Suppressor macrophage treated with lipopolysaccharide for 1 hour (primary cell): ENCODE measurements around the gene GIMAP2.
"Not testable (repeated sequence)": the region's sequence is repeated elsewhere in the genome, so short reads cannot be mapped to it uniquely, and the experiment has no call there.

Experiments used
- DNase-seq, 3 donors: peaks; one replicate each; pipeline ENCODE4 v3.0.0-alpha.2; 2020 to 2022

Gene GIMAP2

GRCh38 chr7:150685219-150686029 lies at the start of gene GIMAP2:
GIMAP2 (plus strand) TSS chr7:150685706; CDS start chr7:150687060, 1,354 bp downstream.
- DNase-seq = peak; percentile 71 to 79 (median 74)

DNA sequence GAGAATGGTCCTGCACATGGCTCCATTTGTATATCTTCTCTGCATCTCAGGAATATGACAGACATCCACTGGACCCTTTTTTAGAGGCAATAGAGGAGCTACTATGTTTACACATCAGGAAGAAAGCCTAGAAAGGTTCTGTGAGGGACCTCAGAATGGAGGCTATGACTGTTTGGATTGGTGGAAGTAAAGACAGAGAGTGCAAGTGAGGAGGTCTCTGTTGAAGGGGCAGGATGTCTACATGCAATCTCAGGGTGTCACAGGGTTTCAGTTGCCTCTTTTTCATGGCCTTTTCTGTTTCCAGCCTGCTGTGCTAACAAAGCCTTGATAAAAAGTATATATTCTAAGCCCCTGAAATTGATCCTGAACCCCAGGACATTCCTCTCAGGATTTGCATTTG lies 43.7 kb upstream of the GIMAP2 start:
- DNase-seq = no peak

- no peak for DNase-seq
Measured at GRCh38 chr7:150642926-150643325, 42.6 kb upstream of the GIMAP2 start.

- no peak for DNase-seq
Measured at GRCh38 chr7:150645259-150646020, 40.1 kb upstream of the GIMAP2 start.

- peak in 2 of 3 donors; percentile 21 to 35 for DNase-seq
Measured at GRCh38 chr7:150648353-150649079, 37.0 kb upstream of the GIMAP2 start.

DNA sequence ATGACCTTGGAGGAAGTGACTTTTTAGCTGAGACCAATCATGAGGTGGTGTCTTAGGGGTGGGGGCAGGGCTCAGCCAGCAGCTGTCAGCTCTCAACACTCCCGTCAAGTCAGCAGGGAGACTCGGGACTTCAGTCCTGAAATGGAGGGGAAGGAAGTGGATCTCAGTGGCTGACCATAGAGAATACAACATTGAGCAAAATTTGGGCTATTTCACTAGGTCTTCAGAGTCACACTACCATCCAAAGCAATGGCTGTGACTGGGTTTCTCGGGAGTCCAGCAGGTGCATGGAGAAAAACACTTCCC lies 36.5 kb upstream of the GIMAP2 start:
- no peak for DNase-seq

DNA sequence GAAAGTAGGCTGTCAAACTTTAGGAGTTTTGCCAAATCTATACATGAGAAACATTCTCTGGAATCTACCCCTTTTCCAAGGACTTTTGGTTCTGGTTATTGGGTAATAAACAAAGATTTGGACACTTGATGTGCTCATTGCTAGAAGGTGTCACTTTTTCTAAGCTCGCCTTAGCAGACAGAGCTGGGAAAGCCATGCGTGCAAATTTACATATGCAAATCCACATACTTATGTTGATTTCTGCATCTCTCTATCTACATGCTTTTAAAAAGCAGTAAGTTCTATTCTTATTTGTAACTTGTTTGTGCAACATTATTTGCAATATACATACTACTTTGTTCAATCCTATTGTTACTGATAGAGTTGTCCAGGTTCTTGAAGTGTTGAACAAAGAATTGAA lies 30.8 kb upstream of the GIMAP2 start:
- DNase-seq = no peak

DNA sequence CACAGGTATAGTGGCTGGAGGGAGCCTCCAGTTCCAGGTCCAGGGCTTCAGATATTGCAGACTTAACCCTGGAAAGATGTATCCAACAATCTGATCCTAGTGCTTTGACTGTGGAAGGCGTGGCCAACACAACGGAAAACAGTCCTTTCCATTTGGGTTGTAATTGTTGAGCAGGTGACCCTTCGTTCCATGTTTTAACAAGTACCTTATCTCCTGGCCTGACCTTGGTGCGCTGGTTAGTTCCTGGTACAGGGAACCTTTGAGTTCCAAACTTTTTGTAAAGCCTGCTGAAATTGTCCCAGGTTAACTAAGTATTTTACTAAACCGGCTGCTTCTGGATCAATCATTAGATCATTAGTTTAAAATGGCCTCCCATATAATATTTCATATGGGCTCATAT lies 29.5 kb upstream of the GIMAP2 start:
- no peak for DNase-seq

DNA sequence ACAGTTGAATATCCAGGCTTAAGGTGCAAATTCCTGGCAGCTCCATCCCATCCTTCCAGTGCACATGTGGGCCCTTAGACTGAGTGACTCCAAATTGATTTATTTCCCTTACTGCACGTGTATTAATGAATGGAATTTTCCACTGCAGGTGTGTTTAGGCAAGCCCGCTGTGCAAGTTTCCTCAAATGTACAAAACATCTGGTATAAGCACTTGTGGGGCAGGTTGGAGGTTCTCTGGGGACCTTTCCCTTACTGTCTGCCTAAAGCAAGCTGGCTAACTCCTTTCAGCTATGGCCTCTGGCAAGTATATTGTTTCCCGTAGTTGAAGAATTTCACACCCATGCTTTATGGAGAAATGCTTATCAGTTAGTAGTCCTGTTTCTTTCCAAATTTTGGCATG lies 28.0 kb upstream of the GIMAP2 start:
- no peak for DNase-seq

GRCh38 chr7:150660939-150661613 lies 24.4 kb upstream of the GIMAP2 start:
- DNase-seq = peak; percentile 7 to 35 (median 26)

- DNase-seq = not testable (repeated sequence)
Measured at GRCh38 chr7:150662821-150663220, 22.7 kb upstream of the GIMAP2 start.

GRCh38 chr7:150663802-150664494 lies 21.6 kb upstream of the GIMAP2 start:
- DNase-seq = no peak

- peak; percentile 48 to 71 (median 53) for DNase-seq
Measured at GRCh38 chr7:150665089-150665748, 20.3 kb upstream of the GIMAP2 start.

DNA sequence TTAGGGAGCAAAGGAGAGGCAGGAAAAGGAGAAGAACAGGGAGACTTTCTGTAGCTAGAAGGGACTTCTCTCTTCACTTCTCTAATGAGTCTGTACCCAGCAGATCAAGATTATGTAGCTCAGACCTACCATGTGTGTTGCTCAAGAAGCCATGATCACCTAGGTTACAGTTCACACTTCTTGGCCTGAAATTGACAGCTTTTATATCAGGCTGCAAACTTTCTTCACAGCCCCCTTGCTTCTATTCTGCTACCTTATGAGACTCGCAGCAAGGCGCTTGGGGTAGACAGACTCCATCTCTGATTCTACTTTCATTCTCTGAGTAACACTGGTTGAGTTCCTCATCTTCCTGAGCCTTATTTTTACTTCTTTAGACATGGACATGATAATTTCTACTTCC lies 19.6 kb upstream of the GIMAP2 start:
- DNase-seq = peak; percentile 31 to 43 (median 38)

DNA sequence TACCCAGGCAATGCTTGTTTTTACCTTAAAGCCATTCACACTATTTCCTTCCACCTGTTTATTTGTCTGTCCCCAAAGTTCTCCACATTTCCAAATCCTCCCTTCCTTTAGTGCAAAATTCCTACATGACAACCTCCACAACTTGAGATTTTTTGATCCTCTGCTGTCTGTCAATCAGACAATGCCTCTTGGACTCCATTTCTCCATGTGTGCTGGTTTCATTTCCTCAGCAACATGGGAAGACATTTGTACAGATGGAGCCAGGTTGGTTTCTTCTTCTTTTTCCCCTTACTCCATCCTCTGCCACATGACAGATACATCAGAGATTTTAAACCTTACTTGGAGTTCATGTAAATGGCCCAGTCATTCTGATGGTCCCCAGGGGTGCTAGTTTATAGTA lies 19.1 kb upstream of the GIMAP2 start:
- DNase-seq = peak in 1 of 3 donors; percentile 4

GRCh38 chr7:150668472-150668911 lies 17.0 kb upstream of the GIMAP2 start:
- no peak for DNase-seq

DNA sequence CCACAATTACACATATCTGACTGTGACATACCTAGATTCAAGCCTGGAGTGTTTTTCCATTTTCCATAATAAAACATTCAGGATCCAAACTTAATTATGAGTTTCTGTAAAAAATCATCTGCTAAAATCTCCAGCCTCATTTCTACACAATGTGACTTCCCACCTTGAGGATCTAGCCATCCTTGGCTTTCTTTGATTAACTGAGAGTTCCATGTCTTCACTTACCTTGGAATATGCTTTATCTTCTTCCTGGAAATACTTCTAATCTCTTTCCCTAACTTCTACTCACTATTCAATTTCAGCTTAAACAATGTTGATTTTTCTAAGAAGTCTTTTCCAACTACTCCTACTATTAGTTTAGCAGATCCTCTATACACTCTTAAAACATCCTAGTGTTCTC lies 16.5 kb upstream of the GIMAP2 start:
- DNase-seq = no peak

- DNase-seq = not testable (repeated sequence)
Measured at GRCh38 chr7:150671798-150672585, 13.5 kb upstream of the GIMAP2 start.

- DNase-seq = no peak
Measured at GRCh38 chr7:150675714-150676113, 9.8 kb upstream of the GIMAP2 start.

DNA sequence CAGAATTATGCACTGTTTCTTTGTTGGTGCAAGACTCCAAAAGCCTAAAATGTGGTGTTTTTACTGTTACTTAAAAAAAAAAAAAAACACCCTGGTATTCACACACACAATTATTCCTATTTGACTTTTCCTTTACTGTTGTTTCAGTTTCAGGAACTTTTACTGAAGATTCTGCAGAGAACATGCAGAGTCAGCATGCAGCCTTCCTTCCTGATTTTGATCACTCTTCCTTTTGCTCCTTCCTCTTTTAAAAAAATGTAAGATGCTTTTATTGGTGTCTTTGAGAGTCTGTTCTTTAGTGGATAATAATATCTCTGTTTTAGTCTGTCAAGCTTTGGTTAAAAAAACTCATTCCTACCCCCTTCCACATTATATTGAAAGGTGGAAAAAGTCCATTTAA lies 9.2 kb upstream of the GIMAP2 start:
- peak; percentile 40 to 73 (median 65) for DNase-seq

- DNase-seq = not testable (repeated sequence)
Measured at GRCh38 chr7:150676854-150677253, 8.7 kb upstream of the GIMAP2 start.
